IMR-90 (cell line): ENCODE results near the gene LRRC37A3.
"Not testable (repeated sequence)": the region's sequence is repeated elsewhere in the genome, so short reads cannot be mapped to it uniquely, and the experiment has no call there.

Experiments used
- CEBPB ChIP-seq: IDR thresholded peaks from 2 replicates; pipeline ENCODE4 v1.6.1; 2012; ENCODE audit warnings: low read depth, low read length, improper control_type of control experiment
- CTCF ChIP-seq: conservative IDR thresholded peaks from 2 replicates; pipeline ENCODE4 v1.5.1; 2012; ENCODE audit warnings: mild to moderate bottlenecking, low read depth, low read length, improper control_type of control experiment
- MAFK ChIP-seq: IDR thresholded peaks from 2 replicates; pipeline ENCODE4 v1.6.1; 2012; ENCODE audit warnings: low read depth, low read length, improper control_type of control experiment
- MXI1 ChIP-seq: IDR thresholded peaks from 2 replicates; pipeline ENCODE4 v1.6.1; 2012; ENCODE audit warnings: low read depth, mild to moderate bottlenecking, low read length, moderate library complexity, borderline replicate concordance
- POLR2A ChIP-seq: IDR thresholded peaks from 2 replicates; pipeline ENCODE4 v1.6.1; 2012; ENCODE audit warnings: mild to moderate bottlenecking, low read depth, low read length
- RAD21 ChIP-seq: IDR thresholded peaks from 2 replicates; pipeline ENCODE4 v1.6.1; 2012; ENCODE audit warnings: low read length, improper control_type of control experiment
- RCOR1 ChIP-seq: IDR thresholded peaks from 2 replicates; pipeline ENCODE4 v1.6.1; 2012; ENCODE audit warnings: mild to moderate bottlenecking, low read length, improper control_type of control experiment; ENCODE audit not compliant: insufficient replicate concordance
- RFX5 ChIP-seq: IDR thresholded peaks from 2 replicates; pipeline ENCODE4 v1.8.0; 2012; ENCODE audit warnings: low read depth, mild to moderate bottlenecking, low read length, moderate library complexity
- SMC3 ChIP-seq: fragments of 150-350 bp; IDR thresholded peaks from 2 replicates; pipeline ENCODE4 v1.6.1; 2016; ENCODE audit warnings: low read depth, mild to moderate bottlenecking, antibody characterized with exemption, low read length, moderate library complexity
- TF ChIP-seq, protein P1 (sequence below): fragments of 150-350 bp; IDR thresholded peaks from 2 replicates; pipeline ENCODE4 v1.6.1; 2016; ENCODE audit warnings: low read depth, mild to moderate bottlenecking, low read length, moderate library complexity, borderline replicate concordance

- TF ChIP-seq CTCF, RAD21, CEBPB, POLR2A, MXI1, RCOR1, MAFK, RFX5, SMC3: not testable (repeated sequence)
- TF ChIP-seq, protein P1, sequence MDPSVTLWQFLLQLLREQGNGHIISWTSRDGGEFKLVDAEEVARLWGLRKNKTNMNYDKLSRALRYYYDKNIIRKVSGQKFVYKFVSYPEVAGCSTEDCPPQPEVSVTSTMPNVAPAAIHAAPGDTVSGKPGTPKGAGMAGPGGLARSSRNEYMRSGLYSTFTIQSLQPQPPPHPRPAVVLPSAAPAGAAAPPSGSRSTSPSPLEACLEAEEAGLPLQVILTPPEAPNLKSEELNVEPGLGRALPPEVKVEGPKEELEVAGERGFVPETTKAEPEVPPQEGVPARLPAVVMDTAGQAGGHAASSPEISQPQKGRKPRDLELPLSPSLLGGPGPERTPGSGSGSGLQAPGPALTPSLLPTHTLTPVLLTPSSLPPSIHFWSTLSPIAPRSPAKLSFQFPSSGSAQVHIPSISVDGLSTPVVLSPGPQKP, result not testable (repeated sequence)
These were observed 9.6 kb downstream of the LRRC37A3 start for GRCh38 chr17:64909511-64910190.
